Measurements from ENCODE around the gene DDX1. TPM values are rescaled to one million over a fixed set of nuclear protein-coding genes. Genes with fewer than 3 reads are reported as not detected.

DDX1 gene
- total and polyA plus RNA-seq, 2 donors (not counting 1 experiment from before 2014, with no cell fraction given): 13.2 to 52.6 TPM

- Histone ChIP-seq H2AFZ (ENCODE audit: insufficient read depth, low read depth, low read length, poor library complexity, severe bottlenecking) (no peak overlapping the region), H3K4me3 (ENCODE audit: control extremely low read depth in 1 of 5, extremely low read depth in 1 of 5, insufficient read depth in 1 of 5, low read depth in 2 of 5, low read length in 4 of 5) (no peak overlapping the region), H3K79me2 (ENCODE audit: control insufficient read depth, insufficient read depth, low read length) (peaks cover 41% of the 10 kb centered on the region), H3K4me2 (replicated peaks; ENCODE audit: low read depth, low read length, poor library complexity, severe bottlenecking) (no peak overlapping the region), H3K9ac (ENCODE audit: low read length) (no peak overlapping the region), H3K9me3 (ENCODE audit: control extremely low read depth in 1 of 3, control insufficient read depth in 2 of 3, insufficient read depth in 1 of 3, low read length in 2 of 3) (no peaks in the 10 kb centered on the region), H3K27me3 (replicated peaks in 1 of 4; ENCODE audit: control extremely low read depth in 1 of 4, control insufficient read depth in 3 of 4, insufficient read depth in 4 of 4, low read length in 3 of 4) (no peaks in the 10 kb centered on the region), H3K4me1 (ENCODE audit: control insufficient read depth in 2 of 2, insufficient read depth in 2 of 2, low read length in 2 of 2) (peaks cover 12 to 15% of the 10 kb centered on the region in 2 donors), H3K27ac (ENCODE audit: low read length in 2 of 2) (no peak overlapping the region), H4K20me1 (ENCODE audit: control insufficient read depth, insufficient read depth, low read length, poor library complexity, severe bottlenecking) (no peaks in the 10 kb centered on the region), H3K36me3 (replicated peaks in 1 of 2; ENCODE audit: control extremely low read depth in 1 of 2, control insufficient read depth in 1 of 2, extremely low read depth in 1 of 2, insufficient read depth in 2 of 2, low read length in 1 of 2) (peaks cover 3 to 20% of the 10 kb centered on the region in 2 experiments)
- peaks cover 28% of the 10 kb centered on the region for H3K4me1 Mint-ChIP-seq
- no CpG with 5 or more reads among the region's 4 CpGs for WGBS (ENCODE audit: insufficient coverage)
- ChIA-PET CTCF (interaction anchor here (1.1 kb wide), 1 partner anchor 20 kb away, joined by 4 read pairs; no protein-coding TSS in a partner anchor), POLR2A (no interaction called here)
- no peak overlapping the region for H3K4me3 Mint-ChIP-seq
- intact Hi-C loops (cut with micrococcal nuclease): no loop called here
- ATAC-seq (ENCODE audit: low read depth) (no peak), DNase-seq (no peak)
- no peak overlapping the region for H3K27ac Mint-ChIP-seq
- no peaks in the 10 kb centered on the region for H3K9me3 Mint-ChIP-seq (ENCODE audit: insufficient read depth)
- TF ChIP-seq EZH2 (IDR thresholded peaks at IDR 0.05; ENCODE audit: borderline replicate concordance, insufficient read depth, low read depth, low read length, poor library complexity, severe bottlenecking) (no peak), CTCF (IDR thresholded peaks at IDR 0.05) (no peak)
- H3K27me3 Mint-ChIP-seq: no peaks in the 10 kb centered on the region
These were observed 35.2 kb upstream of the DDX1 start for GRCh38 chr2:15556311-15556930.

GRCh38 chr2:15557887-15558311 is 33.8 kb upstream of the DDX1 start:
- peaks cover 12 to 15% of the 10 kb centered on the region in 2 donors for H3K4me1 ChIP-seq (ENCODE audit: control insufficient read depth in 2 of 2, insufficient read depth in 2 of 2, low read length in 2 of 2)
- Mint-ChIP-seq H3K4me1 (peaks cover 38% of the 10 kb centered on the region), H3K27ac (no peak overlapping the region), H3K27me3 (no peaks in the 10 kb centered on the region), H3K9me3 (ENCODE audit: insufficient read depth) (no peaks in the 10 kb centered on the region), H3K4me3 (no peak overlapping the region)
- H3K4me3 ChIP-seq (ENCODE audit: control extremely low read depth in 1 of 5, extremely low read depth in 1 of 5, insufficient read depth in 1 of 5, low read depth in 2 of 5, low read length in 4 of 5): no peak overlapping the region
- no peak for ATAC-seq (ENCODE audit: low read depth)
- TF ChIP-seq CTCF (IDR thresholded peaks at IDR 0.05) (no peak), EZH2 (IDR thresholded peaks at IDR 0.05; ENCODE audit: borderline replicate concordance, insufficient read depth, low read depth, low read length, poor library complexity, severe bottlenecking) (no peak)
- H3K4me2 ChIP-seq (replicated peaks; ENCODE audit: low read depth, low read length, poor library complexity, severe bottlenecking): no peak overlapping the region
- no peak for DNase-seq
- H2AFZ ChIP-seq (ENCODE audit: insufficient read depth, low read depth, low read length, poor library complexity, severe bottlenecking): no peak overlapping the region
- H3K36me3 ChIP-seq (replicated peaks in 1 of 2; ENCODE audit: control extremely low read depth in 1 of 2, control insufficient read depth in 1 of 2, extremely low read depth in 1 of 2, insufficient read depth in 2 of 2, low read length in 1 of 2): peaks cover 3 to 19% of the 10 kb centered on the region in 2 experiments
- intact Hi-C loops (cut with micrococcal nuclease): no loop called here
- no peak overlapping the region for H3K27ac ChIP-seq (ENCODE audit: low read length in 2 of 2)
- H3K79me2 ChIP-seq (ENCODE audit: control insufficient read depth, insufficient read depth, low read length): peaks cover 42% of the 10 kb centered on the region
- WGBS (ENCODE audit: insufficient coverage): 13% methylated on average over 2 of the region's 5 CpGs
- CTCF ChIA-PET: interaction anchor here (5.2 kb wide), 1 partner anchor 18 kb away, joined by 34 read pairs; no protein-coding TSS in a partner anchor
- no peak overlapping the region for H3K9ac ChIP-seq (ENCODE audit: low read length)
- no peaks in the 10 kb centered on the region for H3K9me3 ChIP-seq (ENCODE audit: control extremely low read depth in 1 of 3, control insufficient read depth in 2 of 3, insufficient read depth in 1 of 3, low read length in 2 of 3)
- POLR2A ChIA-PET: no interaction called here
- H3K27me3 ChIP-seq (replicated peaks in 1 of 4; ENCODE audit: control extremely low read depth in 1 of 4, control insufficient read depth in 3 of 4, insufficient read depth in 4 of 4, low read length in 3 of 4): no peaks in the 10 kb centered on the region
- H4K20me1 ChIP-seq (ENCODE audit: control insufficient read depth, insufficient read depth, low read length, poor library complexity, severe bottlenecking): no peaks in the 10 kb centered on the region
